KOPT-K1 (cell line): ENCODE data around the gene MACROD2.
"Not testable (repeated sequence)": the region's sequence is repeated elsewhere in the genome, so short reads cannot be mapped to it uniquely, and the experiment has no call there.

Source experiments
- H3K27ac ChIP-seq: fragments of 200-600 bp; sonication (generic); 2 replicates; pipeline ENCODE4 v1.5.1; 2016; ENCODE audit warnings: antibody characterized with exemption, mild to moderate bottlenecking, low read depth, low read length; ENCODE audit not compliant: poor library complexity, severe bottlenecking
- H3K36me3 ChIP-seq: fragments of 200-600 bp; sonication (generic); 2 replicates; pipeline ENCODE4 v1.5.1; 2017; ENCODE audit warnings: antibody characterized with exemption, mild to moderate bottlenecking, low read length, moderate library complexity; ENCODE audit not compliant: insufficient read depth
- H3K9me3 ChIP-seq: fragments of 200-600 bp; sonication (generic); 2 replicates; pipeline ENCODE4 v1.5.1; 2017; ENCODE audit warnings: antibody characterized with exemption, low read length, mild to moderate bottlenecking; ENCODE audit not compliant: insufficient read depth, poor library complexity, severe bottlenecking

The MACROD2 gene

DNA sequence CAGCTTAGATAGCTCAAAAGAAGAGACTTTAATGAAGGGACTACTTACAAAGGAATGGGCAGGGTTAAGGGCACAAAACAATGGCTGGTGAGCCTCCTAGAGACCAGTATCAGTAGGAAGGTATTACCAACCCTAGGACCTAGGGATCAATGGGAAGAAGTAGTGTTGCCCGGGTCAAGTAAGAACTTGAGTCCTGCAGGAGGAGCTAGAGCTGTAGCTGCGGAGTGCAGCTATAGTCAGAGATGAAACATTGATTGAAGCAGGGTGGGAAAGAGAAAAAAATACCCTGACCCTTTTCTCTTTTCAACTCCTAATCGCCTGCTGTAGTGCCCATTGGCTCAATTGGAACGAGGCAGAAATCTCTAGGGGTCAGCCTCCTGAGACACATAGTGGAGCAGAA, 198.1 kb downstream of the MACROD2 start:
- Histone ChIP-seq H3K9me3 (no peaks in the 10 kb centered on the region), H3K36me3 (no peaks in the 10 kb centered on the region), H3K27ac (no peak overlapping the region)

DNA sequence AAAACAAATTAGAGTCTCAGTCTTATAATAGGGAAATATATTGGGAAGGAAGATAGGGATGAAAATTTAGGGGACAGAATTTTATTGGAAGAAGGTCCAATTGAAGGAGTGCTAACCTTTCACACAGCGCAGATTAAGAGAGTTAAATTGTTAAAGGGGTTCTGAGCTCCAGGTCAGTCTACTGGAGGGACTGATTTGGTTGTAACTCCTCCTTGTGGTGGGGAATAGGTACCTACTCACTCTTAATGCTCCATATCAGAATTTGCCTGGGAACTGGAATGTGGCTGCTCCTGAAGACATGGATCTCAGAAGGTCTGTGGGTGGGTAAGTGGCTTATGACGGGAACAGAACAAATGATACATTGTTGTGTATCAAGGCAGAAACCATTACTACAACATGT, 198.6 kb downstream of the MACROD2 start:
- no peaks in the 10 kb centered on the region for H3K9me3 ChIP-seq
- H3K27ac ChIP-seq: no peak overlapping the region
- no peaks in the 10 kb centered on the region for H3K36me3 ChIP-seq

DNA sequence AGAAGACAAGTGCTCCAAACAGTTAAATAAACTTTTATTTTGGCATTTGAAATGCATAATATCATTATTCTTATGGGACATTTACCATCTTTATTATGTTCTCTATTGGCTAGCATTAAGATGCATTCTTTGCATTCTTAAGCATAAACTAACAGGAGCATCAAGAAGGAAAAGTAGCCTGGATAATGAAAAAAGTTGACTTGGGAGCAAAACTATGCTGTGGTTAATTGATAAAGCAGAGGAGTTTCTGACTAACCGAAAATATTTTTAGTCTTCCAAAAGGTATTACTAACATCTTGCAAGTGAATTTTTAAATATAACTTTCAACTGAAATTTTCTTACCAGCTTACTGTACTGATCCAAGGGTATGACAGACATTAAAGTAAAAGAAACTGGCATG, 201.8 kb downstream of the MACROD2 start:
- no peak overlapping the region for H3K27ac ChIP-seq

DNA sequence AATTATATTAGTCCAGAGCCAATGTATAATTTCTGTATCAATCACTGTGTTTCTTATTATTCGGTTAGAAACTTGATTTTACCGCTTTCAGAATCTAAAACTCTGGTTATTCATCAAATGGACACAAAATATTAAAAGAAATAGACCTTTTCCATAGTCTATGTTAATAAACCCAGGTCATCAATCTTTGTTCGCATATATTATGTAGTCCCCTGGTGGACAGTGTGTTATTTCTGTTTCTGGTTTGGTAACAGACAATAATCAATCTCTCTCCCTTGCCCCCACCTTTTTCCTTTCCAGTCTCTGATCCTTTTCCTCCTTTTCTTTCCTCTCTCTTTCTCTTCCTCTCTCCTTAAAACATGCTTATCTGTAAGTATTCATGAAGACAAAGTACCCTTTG, 203.1 kb downstream of the MACROD2 start:
- H3K27ac ChIP-seq: no peak overlapping the region
- H3K9me3 ChIP-seq: no peaks in the 10 kb centered on the region
- no peaks in the 10 kb centered on the region for H3K36me3 ChIP-seq

More for the DNA sequence above, 201.8 kb downstream of the MACROD2 start:
- no peaks in the 10 kb centered on the region for H3K36me3 ChIP-seq
- H3K9me3 ChIP-seq: no peaks in the 10 kb centered on the region

DNA sequence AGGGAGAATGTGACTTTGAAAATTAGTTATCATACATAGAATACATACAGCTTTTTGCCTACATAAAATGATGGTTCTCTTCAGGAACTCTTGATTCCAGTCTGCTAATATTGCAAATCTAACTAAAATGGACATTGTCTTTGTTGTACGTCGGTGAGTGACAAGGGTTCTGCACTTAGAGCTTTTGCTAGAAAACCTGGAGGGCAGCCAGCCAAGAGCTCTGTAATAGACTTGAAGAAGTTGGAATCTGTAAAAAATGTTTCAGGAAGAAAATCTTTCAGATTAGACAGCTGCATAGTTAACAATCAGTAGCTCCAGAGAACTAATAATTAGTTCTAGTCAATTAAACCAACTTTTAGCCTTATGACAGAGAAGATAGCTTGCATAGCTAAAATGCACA, 203.8 kb downstream of the MACROD2 start:
- H3K36me3 ChIP-seq: no peaks in the 10 kb centered on the region
- no peaks in the 10 kb centered on the region for H3K9me3 ChIP-seq
- no peak overlapping the region for H3K27ac ChIP-seq

DNA sequence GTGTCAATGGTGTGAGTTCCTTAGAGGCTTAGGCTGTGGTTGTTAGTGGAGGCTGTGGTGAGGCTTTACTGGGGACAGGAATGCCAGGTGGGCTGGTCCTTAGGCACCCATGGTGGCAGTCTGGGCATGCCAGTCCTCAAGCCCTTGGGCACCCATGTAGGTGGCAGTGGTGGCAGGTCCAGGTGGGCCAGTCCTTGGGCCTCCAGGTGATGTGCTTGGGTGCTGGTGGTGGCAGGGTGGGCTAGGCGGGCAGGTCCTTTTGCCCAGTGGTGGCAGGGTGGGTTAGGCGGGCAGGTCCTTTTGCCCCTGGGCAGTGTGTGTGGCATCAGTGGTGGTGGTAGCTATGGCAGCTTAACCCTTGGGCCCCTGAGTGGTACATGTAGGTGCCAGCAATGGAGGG, 208.3 kb downstream of the MACROD2 start:
- Histone ChIP-seq H3K9me3 (no peaks in the 10 kb centered on the region), H3K27ac (no peak overlapping the region), H3K36me3 (no peaks in the 10 kb centered on the region)

DNA sequence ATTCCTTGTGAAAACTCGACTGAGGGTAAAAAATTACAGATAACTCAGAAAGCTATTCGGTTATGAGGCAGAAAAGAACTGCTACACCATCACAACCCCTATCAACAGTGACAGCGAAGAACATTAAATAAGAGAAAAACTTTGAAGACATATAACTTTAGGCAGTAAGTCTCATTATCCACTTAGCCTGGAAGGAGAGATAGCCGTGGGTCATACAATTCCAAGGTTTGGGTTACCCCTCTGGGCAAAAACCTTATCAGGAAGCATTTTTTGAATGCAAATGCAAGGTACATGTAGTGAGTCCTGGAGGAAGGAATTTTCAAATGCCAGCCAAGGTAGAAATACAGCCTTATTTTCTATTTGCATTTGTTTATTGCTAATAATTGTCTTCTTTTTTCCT, 212.3 kb downstream of the MACROD2 start:
- no peaks in the 10 kb centered on the region for H3K36me3 ChIP-seq
- H3K9me3 ChIP-seq: no peaks in the 10 kb centered on the region
- no peak overlapping the region for H3K27ac ChIP-seq

DNA sequence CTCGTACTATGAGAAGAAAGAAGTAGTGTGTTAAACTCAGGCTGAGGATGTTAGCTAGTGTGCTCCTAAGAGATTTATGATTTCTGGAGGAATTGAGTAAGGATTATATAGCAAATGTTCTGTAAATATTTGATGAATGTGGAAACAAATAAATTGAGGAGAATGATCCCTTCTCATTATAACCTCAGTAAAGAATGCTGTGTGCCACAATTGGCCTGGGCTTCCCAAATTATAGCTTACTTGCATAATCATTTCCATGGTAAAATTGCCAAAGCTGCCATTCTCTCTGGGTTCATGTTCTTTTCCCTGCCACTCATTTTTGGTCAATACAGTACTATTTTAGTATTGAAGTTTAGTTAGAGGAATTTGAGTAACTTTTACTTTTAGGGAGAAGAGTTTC, 213.6 kb downstream of the MACROD2 start:
- H3K36me3 ChIP-seq: no peaks in the 10 kb centered on the region
- no peak overlapping the region for H3K27ac ChIP-seq
- no peaks in the 10 kb centered on the region for H3K9me3 ChIP-seq

DNA sequence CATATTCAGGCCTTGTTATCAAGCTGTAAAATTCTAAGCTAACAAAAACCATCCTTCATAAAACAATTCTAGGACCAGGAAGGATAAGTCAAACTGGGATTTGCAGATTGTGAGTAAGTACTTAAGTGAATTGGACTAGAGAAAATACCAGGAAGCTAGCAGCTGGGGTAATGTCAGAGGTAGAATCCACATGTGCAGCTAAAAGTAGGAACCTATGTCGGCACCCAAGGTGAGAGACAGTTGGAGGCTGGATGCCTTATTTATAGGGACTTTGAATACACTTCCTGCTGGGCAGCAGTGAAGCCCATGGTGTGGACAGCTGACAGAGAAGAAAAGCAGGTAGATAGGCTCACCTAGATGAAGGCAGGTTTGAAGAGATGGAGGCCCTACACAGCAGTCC, 214.8 kb downstream of the MACROD2 start:
- Histone ChIP-seq H3K36me3 (no peaks in the 10 kb centered on the region), H3K9me3 (no peaks in the 10 kb centered on the region), H3K27ac (no peak overlapping the region)

DNA sequence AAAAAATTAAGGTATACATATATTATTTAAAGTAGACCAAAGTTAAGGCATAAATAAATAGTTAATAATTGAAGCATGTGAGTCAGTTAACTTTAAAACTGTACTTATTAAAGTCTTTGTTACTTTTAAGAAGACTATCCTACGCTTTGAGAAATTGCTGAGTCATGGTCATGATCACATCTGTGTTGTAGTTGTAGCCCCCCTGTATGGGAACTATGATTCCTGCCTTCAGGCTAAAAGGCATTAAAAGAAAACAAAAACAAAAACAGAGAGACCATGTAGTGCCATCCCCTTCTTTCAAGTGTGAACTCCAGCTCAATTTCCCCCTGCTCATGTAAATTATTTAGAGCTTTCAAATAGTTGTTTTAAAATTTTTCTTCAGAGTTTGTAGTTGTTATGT, 218.7 kb downstream of the MACROD2 start:
- H3K36me3 ChIP-seq: no peaks in the 10 kb centered on the region
- H3K27ac ChIP-seq: no peak overlapping the region
- no peaks in the 10 kb centered on the region for H3K9me3 ChIP-seq

DNA sequence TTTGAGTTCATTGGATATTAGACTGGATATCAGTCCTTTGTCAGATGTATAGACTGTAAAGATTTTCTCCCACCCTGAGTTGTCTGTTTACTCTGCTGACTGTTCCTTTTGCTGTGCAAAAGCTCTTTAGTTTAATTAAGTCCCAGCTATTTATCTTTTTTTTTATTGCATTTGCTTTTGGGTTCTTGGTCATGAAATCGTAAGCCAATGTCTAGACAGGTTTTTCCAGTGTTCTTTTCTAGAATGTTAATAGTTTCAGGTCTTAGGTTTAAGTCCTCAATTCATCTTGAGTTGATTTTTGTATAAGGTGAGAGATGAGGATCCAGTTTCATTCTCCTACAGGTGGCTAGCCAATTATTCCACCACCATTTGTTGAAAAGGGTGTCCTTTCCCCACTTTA, 220.6 kb downstream of the MACROD2 start:
- H3K9me3 ChIP-seq, H3K36me3 ChIP-seq, H3K27ac ChIP-seq: not testable (repeated sequence)

DNA sequence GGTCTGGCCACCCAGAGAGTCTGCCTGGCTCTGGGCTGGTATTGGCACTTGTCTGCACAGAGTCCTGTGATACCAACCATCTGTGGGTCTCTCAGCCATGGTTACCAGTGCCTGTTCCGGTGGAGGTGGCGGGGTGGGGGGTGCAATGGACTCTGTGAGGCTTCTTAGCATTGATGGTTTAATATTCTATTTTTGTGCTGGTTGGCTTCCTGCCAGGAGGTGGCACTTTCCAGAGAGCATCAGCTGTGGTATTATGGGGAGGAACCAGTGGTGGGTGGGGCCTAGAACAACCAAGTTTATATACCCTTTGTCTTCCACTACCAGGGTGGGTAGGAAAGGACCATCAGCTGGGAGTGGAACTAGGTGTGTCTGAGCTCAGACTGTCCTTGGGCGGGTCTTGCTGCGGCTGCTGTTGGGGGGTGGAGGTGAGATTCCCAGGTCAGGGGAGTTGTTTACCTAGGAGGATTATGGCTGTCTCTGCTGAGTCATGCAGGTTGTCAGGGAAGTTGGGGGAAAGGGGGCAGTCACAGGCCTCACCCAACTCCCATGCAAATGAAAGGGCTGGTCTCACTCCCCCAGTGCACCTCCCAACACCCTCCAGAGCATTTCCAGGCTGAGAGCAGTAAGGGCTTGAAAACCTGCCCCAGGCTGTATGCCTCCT, 224.6 kb downstream of the MACROD2 start:
- no peaks in the 10 kb centered on the region for H3K9me3 ChIP-seq
- H3K27ac ChIP-seq: no peak overlapping the region
- no peaks in the 10 kb centered on the region for H3K36me3 ChIP-seq

DNA sequence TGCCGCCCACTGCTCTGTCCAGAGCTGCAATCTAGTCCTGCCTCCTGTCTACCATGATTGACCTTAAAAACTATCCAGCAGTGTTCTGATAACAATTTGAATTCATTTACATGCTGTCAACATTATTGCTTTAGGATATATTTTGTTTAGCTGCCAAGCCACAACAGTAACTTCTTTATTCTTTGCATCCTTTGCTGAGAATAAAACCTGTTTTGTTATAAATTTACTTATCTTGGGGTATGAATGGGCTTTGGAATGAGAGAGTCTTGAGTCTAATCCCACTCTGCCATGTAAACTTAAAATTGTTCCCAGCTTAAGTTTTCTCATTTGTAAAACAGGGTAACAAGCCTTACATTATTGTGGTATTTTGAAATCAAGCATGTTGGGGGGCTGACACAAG, 225.7 kb downstream of the MACROD2 start:
- no peak overlapping the region for H3K27ac ChIP-seq
- no peaks in the 10 kb centered on the region for H3K36me3 ChIP-seq
- no peaks in the 10 kb centered on the region for H3K9me3 ChIP-seq

DNA sequence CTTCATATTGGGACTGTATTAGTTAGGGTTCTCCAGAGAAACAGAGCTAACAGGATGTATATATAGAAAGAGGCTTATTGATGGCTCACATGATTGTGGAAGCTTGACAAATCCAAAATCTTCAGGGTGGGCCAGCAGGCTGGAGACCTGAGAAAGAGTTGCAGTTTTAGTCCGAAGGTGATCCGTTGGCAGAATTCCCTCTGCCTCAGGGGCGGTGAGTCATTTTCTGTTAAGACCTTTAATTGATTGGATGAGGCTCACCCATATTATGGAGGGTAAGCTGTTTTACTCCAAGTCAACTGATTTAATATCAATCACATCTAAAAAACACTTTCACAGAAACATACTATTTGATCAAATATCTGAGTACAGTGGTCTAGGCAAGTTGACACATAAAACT, 228.5 kb downstream of the MACROD2 start:
- no peak overlapping the region for H3K27ac ChIP-seq
- H3K36me3 ChIP-seq: no peaks in the 10 kb centered on the region
- H3K9me3 ChIP-seq: no peaks in the 10 kb centered on the region

DNA sequence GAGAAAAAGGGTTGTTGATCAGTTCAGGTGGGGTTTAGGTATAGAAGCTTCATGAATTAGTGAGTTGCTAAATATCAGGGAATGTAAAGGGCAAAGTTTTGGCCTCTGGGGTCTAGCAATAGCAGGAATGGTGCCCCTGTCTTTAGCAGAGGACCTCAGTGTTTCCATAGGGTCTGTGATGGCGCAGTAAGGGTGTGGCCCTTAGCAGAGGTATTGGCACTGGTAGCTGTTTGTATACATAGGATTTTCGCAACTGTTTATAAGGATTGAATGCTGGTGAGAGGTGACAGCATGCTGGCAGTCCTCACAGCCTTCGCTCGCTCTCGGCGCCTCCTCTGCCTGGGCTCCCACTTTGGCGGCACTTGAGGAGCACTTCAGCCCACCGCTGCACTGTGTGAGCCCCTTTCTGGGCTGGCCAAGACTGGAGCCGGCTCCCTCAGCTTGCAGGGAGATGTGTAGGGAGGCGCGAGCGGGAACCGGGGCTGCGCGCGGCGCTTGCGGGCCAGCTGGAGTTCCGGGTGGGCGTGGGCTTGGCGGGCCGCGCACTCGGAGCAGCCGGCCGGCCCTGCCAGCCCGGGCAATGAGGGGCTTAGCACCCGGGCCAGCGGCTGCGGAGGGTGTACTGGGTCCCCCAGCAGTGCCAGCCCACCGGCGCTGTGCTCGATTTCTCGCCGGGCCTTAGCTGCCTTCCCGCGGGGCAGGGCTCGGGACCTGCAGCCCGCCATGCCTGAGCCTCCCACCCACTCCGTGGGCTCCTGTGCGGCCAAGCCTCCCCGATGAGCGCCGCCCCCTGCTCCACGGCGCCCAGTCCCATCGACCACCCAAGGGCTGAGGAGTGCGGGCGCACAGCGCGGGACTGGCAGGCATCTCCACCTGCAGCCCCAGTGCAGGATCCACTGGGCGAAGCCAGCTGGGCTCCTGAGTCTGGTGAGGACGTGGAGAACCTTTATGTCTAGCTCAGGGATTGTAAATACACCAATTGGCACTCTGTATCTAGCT, 231.0 kb downstream of the MACROD2 start:
- H3K27ac ChIP-seq, H3K9me3 ChIP-seq, H3K36me3 ChIP-seq: not testable (repeated sequence)

DNA sequence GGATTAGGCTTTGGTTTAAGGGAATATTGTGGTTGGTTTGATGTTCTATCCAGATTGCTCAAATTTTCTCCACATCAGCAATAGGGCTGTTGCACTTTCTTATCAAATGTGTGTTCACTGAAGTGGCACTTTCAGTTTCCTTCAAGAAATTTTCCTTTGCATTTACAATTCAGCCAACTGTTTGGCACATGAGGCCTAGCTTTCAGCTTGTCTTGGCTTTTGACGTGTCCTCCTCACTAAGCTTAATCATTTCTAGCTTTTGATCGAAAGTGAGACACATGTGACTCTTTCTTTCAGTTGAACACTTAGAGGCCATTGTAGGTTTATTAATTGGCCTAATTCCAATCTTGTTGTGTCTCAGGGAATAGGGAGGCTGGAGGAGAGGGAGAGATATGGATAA, 237.3 kb downstream of the MACROD2 start:
- Histone ChIP-seq H3K36me3 (no peaks in the 10 kb centered on the region), H3K27ac (no peak overlapping the region), H3K9me3 (no peaks in the 10 kb centered on the region)
